Fibroblast of pulmonary artery (primary cell): ENCODE data around the gene MUC6.

Source experiments
- DNase-seq: peaks from one replicate; pipeline ENCODE4 v3.0.0-alpha.2; 2010; ENCODE audit warnings: low read depth
- H3K4me3 ChIP-seq: replicated peaks from 2 replicates; pipeline ENCODE4 v1.5.1; 2011; ENCODE audit warnings: low read depth, mild to moderate bottlenecking, control low read depth, low read length, moderate library complexity
- CTCF ChIP-seq: IDR thresholded peaks from 2 replicates; pipeline ENCODE4 v1.5.1; 2011; ENCODE audit warnings: mild to moderate bottlenecking, control low read depth, low read length, inconsistent platforms; ENCODE audit errors: missing control alignments

Gene MUC6

GRCh38 chr11:1082728-1083620, 46.5 kb upstream of the MUC6 start:
- TF ChIP-seq CTCF: no peak
- DNase-seq: no peak
- H3K4me3 ChIP-seq: no peak overlapping the region

GRCh38 chr11:1082346-1082727, 45.8 kb upstream of the MUC6 start:
- no peak for TF ChIP-seq CTCF
- H3K4me3 ChIP-seq: no peak overlapping the region
- no peak for DNase-seq

- no peak for TF ChIP-seq CTCF
- no peak for DNase-seq
- H3K4me3 ChIP-seq: no peak overlapping the region
These were observed 45.2 kb upstream of the MUC6 start for GRCh38 chr11:1081601-1082311.

- no peak overlapping the region for H3K4me3 ChIP-seq
- no peak for DNase-seq
- no peak for TF ChIP-seq CTCF
These were observed 41.7 kb upstream of the MUC6 start for GRCh38 chr11:1078191-1078601.

- DNase-seq: no peak
- no peak for TF ChIP-seq CTCF
- no peak overlapping the region for H3K4me3 ChIP-seq
These were observed 41.0 kb upstream of the MUC6 start for GRCh38 chr11:1077417-1078119.

- H3K4me3 ChIP-seq: no peak overlapping the region
- DNase-seq: no peak
- TF ChIP-seq CTCF: no peak
These were observed 40.5 kb upstream of the MUC6 start for GRCh38 chr11:1077033-1077416.
